GM18526 (cell line): ENCODE data around the gene FAM98A.

Source experiments
- POLR2A ChIP-seq: IDR thresholded peaks from 3 replicates; pipeline ENCODE4 v1.6.1; 2011; ENCODE audit not compliant: insufficient read length; ENCODE audit errors: extremely low read depth

The FAM98A gene

DNA sequence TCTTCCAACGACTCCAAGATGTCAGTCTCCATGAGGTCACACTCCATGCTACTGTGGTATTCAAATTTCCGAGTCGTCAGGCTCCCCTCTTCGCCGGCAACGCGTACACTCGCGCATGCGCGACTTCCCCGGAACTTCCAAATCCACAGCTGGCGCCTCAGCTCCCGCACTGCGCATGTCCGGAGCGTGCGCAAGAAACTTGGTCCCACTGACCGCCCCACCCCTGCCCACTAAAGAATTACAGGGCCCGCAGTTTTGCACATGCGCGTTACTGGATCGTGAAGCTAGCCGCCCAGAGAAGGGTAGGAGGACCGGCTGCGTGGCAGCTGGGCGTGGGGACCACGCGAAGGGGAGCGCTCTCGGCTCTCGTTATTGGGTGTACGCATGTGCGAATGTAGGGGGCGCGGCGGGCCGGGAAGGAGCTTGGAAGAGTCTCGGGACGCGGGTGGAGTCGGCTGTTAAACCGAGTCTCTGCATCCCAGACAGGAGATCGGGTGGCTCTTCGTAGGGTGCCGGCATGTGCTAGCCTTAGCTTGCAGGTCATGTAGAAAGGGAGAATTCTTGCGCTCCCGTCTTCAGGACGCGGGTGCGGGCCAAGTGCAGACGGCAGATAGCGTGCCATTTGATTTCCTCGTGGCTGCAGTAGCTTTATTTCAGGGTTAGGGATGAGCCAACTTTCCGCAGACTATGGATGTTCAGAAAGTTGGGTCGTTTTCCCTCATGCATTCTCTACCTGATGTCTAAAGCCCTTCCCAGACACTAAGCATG, at the start of gene FAM98A:
FAM98A (minus strand) TSS at position 125 of the 768 bp plus-strand sequence; CDS start at position 47, 78 bp downstream.
- TF ChIP-seq POLR2A, result peak; percentile 59

DNA sequence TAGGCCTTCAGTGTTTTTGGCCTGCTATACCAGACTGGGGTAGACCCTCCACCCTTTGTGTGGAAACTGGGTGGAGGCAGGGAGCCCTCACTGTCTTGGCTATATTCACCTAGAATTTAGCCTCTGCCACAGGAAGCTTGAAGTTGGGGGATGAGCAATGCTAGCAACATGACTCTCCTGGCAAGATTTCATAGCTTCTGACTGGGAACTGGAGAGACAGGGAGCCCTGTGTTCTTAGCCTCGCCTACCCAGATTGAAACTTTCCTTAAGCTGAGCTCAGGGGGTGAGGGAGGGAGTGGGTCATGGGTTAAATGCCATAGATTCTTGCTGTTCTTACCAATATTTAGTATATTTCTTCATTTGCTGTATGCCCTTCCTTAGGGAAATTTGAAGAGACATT, 46.8 kb upstream of the FAM98A start:
- no peak for TF ChIP-seq POLR2A

DNA sequence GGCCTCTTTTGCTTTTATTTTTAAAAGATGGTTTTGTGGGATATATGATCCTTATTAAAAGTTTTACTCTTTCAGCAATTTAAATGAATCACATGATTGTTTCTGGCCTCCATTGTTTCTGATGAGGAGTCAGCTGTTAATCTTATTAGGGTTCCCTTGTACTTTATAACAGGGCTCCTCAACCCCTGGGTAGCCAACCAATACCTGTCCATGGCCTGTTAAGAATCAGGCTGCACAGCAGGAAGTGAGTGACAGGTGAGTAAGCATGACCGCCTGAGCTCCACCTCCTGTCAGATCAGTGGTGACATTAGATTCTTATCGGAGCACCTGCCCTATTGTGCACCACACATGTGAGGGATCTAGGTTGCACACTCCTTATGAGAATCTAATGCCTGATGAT, 45.1 kb upstream of the FAM98A start:
- no peak for TF ChIP-seq POLR2A

DNA sequence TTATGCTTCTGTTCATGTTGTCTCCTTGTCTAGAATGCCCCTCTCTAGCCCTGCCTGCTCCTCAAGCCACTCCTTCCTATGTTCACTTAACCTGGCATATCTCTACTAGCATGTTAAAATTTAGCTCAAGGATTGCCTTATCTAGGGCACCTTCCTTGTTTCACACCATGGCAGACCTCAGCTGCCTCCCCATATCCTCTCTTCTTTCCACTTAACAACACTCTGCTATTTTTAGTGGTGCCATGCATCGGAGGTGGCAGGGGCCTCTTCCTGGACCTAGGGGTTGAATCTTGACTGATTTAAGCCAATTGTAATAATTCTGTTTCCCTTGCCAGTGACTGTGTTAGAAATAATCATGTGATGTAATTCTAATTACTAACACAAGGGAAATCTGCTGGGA, 36.9 kb upstream of the FAM98A start:
- TF ChIP-seq POLR2A, result no peak

DNA sequence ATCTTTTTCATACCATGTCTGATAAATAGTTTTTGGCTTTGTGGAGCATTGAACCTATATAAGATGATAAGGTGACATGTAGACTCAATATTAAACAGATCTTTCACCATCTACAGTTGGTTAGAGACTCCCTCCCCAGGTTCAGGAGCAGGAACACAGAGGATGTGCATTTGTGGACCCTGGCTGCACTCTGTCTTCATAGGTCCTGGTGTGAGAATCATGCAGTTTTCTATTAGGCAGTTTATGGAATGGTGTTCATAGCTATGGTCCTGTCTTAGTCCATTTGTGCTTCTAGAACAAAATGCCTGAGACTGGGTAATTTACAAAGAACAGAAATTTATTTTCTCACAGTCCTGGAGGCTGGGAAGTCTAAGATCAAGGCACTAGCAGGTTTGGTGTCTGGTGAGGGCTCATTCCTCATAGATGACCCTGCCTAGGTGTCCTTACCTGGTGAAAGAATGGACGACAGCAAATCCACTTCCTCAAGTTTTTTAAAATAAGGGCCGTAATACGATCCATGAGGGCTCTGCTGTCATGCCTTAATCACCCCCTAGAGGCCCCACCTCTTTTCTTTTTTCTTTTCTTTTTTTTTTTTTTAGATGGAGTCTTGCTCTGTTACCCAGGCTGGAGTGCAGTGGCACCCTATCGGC, 35.3 kb upstream of the FAM98A start:
- TF ChIP-seq POLR2A, result no peak

DNA sequence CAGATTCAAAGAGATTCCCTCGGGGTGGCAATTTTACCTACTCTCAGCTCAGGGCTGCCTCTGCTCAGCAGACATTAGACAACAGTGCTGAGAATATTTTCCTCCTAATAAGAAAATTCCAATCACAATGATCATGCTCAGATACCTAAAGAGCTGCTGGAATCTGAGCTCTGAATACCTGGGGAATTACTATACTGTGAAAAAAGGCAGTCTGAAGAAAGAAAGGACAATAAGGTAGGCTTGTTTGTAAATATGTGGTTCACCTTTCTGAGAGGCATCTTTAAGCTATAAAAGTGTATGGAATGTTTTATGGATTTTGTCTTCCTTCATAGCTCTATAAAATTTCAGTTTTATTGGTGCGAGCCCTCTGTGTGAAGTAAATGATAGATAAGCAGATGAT, 34.2 kb upstream of the FAM98A start:
- no peak for TF ChIP-seq POLR2A

DNA sequence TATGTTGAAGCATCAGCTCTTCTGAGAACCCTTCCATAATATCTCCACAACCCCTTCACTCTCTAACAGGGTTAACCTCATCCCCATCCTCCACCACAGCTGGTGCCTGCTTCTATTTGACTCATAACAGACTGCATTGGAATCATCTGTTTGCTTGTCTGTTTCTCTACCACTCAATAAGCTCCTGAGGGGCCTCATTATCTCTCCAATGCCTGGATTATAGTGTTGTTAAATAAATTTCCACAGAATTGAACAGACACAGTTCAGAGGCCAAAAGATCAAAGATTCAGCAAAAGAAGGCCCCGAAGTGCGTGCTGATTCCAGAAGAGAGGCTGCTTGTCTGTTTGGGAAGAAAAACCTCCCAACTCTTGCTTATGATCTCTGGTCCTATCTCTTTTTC, 33.7 kb upstream of the FAM98A start:
- no peak for TF ChIP-seq POLR2A

DNA sequence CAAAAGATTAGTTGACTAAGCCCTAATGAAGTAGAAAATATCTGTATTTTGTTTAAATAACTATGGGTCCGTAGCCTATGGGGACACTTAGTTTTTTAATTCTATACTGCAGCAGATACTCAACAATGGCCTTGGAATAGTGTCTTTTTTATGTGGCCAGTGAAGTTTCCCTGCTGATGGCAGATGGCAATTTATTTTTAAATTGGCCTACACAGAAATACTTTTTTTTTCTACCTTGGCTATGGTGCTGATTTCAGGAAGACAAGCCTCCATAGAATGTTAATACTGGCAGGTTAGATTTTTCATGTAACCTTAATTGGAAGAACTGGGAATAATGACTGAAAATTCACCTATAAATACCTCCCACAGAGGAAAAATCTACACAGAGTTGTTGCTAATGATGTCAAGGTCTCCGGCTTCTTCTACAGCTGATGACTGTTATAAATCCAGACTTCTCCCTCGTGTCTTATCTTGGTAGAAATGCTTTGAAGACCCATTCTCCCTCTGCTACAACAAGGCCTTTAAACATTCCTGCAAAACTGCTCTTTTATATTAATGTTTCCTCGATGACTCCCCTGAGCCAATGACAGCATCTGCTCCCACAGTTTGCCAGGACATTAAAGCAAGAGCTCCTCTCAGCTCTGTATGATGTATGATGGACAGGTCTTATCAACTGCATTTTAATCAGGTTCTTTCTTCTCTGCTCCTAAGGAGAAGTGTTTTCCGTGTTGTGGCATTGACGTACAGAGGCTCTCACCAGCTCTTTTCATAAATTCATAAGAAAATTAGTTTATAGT, 29.1 kb upstream of the FAM98A start:
- TF ChIP-seq POLR2A, result no peak

DNA sequence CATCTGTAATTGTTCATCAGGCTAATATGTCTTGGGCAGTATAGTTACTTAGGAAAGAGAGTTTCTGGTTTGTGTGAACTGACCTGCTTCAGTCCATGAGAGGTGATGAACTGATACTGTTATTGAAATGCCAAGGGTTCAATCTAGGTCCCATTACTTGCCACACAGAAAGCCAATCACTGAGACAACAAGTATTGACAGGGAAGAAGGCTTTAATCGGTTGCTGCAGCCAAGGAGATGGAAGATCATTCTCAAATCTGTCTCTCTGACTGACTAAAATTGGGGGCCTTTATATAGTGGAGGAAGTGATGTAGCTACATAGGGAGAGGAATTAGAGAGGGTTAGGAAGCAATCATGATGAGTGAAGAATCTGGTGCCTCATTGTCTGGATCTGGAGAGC, 19.9 kb upstream of the FAM98A start:
- no peak for TF ChIP-seq POLR2A

DNA sequence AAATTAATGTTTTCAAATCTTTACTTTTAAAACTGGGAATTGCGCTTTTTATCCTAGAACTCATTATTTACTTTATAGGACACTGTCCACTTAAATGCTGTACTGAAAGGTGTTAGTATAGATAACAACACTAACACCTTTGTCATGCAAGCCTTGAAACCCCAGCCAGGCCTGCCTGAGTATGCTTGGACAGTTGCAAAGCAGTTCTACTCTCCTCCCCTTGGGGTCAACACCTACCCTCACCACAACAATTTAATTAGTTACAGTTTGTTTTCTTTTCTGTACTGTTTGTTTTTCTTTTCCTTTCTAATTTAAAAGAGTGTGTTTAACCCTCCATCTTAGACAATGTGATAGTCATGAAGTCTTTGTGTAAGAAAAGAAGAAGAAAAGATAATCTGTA, 18.9 kb upstream of the FAM98A start:
- no peak for TF ChIP-seq POLR2A

DNA sequence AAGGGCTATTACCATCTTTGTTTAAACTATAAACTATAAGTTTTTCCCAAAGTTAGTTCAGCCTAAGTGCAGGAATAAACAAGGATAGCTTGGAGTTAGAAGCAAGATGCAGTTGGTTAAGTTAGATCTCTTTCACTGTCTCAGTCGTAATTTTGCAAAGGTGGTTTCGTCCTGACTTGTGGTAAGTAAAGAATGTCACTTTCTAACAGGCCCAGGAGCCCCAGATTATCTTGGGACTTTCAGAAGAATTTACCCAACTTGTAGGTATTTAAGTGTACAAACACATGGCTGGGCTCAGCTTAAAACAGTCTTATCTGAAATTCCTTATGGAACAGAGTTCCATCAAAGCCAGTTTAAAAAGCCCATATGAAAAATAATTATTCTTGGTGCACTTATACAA, 18.3 kb upstream of the FAM98A start:
- no peak for TF ChIP-seq POLR2A

DNA sequence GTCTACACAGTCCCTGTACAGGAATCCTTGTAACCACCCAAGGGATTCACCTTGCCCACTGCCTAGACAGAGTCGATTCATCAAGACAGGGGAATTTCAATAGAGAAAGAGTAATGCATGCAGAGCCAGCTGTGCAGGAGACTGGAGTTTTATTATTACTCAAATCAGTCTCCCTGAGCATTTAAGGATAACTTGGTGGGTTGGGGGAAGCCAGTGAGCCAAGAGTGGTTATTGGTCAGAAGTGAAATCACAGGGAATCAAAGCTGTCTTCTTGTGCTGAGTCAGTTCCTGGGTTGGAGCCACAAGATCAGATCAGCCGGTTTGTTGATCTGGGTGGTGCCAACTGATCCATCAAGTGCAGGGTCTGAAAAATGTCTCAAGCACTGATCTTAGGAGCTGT, 17.8 kb upstream of the FAM98A start:
- TF ChIP-seq POLR2A, result no peak

DNA sequence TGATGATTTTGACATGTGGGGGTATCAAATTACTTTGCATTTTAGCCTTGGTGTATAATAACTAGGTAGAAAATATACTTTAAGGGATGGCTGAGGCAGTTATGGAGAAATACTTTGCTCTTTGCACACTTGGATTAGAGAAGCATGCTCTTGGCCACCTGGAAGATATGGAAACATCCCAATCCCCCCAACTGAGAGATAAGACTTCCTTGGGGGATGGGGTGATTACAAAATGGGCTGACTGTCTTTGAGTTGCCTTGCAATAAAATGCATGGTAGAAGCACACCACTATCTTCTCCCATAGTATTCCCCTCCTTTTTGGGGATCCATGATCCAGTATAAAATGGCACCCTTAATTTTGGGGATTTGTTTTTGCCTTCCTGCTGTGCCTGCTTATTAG, 15.1 kb upstream of the FAM98A start:
- TF ChIP-seq POLR2A, result no peak

DNA sequence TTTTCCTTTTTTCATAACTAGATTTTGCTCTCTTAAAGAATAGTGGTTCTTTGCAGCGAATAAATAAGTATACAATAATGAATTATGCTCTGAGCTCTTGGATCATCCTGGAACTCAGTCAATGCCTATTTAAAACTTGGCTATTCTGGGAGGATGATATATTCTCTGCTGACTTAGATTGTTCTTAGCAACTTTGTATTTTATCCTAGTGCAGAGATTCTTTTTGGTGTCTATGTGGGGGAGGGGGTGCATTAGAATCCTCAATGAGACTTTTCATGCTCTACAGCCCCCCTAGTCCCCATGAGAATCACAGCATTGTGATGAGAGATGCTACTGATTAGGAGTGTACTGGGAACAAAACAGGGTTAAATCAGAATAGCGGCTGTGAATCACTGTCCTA, 8.8 kb upstream of the FAM98A start:
- no peak for TF ChIP-seq POLR2A

DNA sequence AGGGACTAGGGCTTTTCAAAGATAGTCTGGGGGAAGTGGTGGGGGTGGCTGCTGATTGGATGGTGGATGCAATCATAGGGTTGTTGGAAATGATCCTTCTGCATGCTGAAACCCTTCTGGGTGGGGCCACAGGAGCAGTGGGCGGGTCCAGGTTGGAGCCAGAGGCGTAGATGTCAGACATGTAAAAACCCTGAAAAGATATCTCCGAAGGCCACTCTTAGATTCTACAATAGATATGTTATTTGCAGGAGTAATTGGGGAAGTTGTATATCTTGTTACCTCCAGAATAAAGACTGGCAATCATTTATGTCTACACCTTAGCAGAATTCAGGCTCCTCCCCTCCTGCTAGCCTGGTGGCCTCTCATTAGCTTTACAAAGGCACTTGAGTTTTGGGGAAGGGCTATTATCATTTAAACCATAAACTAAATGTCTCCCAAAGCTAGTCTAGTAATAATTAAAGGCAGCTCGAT, 8.2 kb upstream of the FAM98A start:
- TF ChIP-seq POLR2A, result no peak

DNA sequence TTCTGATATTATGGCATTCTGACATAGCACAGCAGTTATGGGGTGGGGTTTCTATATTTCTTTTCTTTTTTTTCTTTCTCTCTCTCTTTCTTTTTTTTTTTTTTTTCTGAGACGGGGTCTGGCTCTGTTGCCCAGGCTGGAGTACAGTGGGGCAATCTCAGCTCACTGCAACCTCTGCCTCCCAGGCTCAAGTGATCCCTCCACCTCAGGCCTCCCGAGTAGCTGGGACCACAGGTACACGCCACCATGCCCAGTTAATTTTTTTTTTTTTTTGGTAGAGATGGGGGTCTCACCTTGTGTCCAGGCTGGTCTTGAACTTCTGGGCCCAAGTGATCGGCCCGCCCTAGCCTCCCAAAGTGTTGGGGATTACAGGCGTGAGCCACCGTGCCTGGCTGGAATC, 7.5 kb upstream of the FAM98A start:
- no peak for TF ChIP-seq POLR2A
